IMR-90 (cell line): Measurements from ENCODE around the gene NEURL1. TPM values are rescaled to one million over a fixed set of nuclear protein-coding genes. Genes with fewer than 3 reads are reported as not detected.

Experiments
- ATAC-seq: fragments of 200-7000 bp; cut with Tn5 transposase; 2 replicates; pipeline ENCODE4 v1.9.1; 2020; ENCODE audit warnings: low read depth, mild to moderate bottlenecking, moderate library complexity
- BruUV-seq: library from RNA; stranded (reverse); fragments of 400-500 nt; replicated peaks from 2 replicates; lab custom pipeline; 2021; lab: Mats Ljungman, UMichigan
- CTCF ChIA-PET: fragments of 300-600 bp; formaldehyde crosslinking; extraction: SDS; loops from one replicate; lab custom pipeline; 2021; ENCODE audit warnings: antibody characterized with exemption; lab: Yijun Ruan, JAX
- POLR2A ChIA-PET: fragments of 300-600 bp; sonication (Branson Sonifier 250); formaldehyde crosslinking; loops from one replicate; lab custom pipeline; 2022; ENCODE audit warnings: antibody characterized with exemption; ENCODE audit not compliant: unreplicated experiment; lab: Charles Lee
- DNase-seq: peaks from one replicate; pipeline ENCODE4 v3.0.0; 2013
- H2AFZ ChIP-seq: replicated peaks from 2 replicates; pipeline ENCODE3; 2013; ENCODE audit warnings: low read length, mild to moderate bottlenecking; ENCODE audit not compliant: poor library complexity
- H2AK5ac ChIP-seq: 2 replicates; pipeline ENCODE4 v1.6.1; 2013; ENCODE audit warnings: low read depth, low read length, inconsistent platforms
- H2AK9ac ChIP-seq: replicated peaks from 2 replicates; pipeline ENCODE3; 2013; ENCODE audit warnings: mild to moderate bottlenecking, low read depth, low read length, moderate library complexity; ENCODE audit not compliant: poor library complexity
- H2BK120ac ChIP-seq: 2 replicates; pipeline ENCODE4 v1.6.1; 2013; ENCODE audit warnings: low read depth, low read length, inconsistent platforms
- H2BK15ac ChIP-seq: 3 replicates; pipeline ENCODE4 v1.6.1; 2013; ENCODE audit warnings: low read depth, low read length, inconsistent platforms
- H2BK20ac ChIP-seq: 2 replicates; pipeline ENCODE4 v1.6.1; 2013; ENCODE audit warnings: low read depth, mild to moderate bottlenecking, inconsistent platforms, low read length, moderate library complexity
- H2BK5ac ChIP-seq: 2 replicates; pipeline ENCODE4 v1.6.1; 2013; ENCODE audit warnings: mild to moderate bottlenecking, low read depth, low read length, inconsistent platforms; ENCODE audit not compliant: poor library complexity, severe bottlenecking
- H3K14ac ChIP-seq: replicated peaks from 2 replicates; pipeline ENCODE4 v1.6.1; 2013; ENCODE audit warnings: low read depth, low read length, inconsistent platforms
- H3K18ac ChIP-seq: 2 replicates; pipeline ENCODE4 v1.6.1; 2013; ENCODE audit warnings: low read depth, low read length, control low read depth
- H3K23ac ChIP-seq: 2 replicates; pipeline ENCODE4 v1.6.1; 2013; ENCODE audit warnings: low read depth, low read length, inconsistent platforms
- H3K27ac ChIP-seq: 2 replicates; pipeline ENCODE4 v1.5.1; 2013; ENCODE audit warnings: mild to moderate bottlenecking, control low read depth, low read length; ENCODE audit not compliant: insufficient read depth
- H3K27me3 ChIP-seq: 2 replicates; pipeline ENCODE4 v1.6.1; 2013; ENCODE audit warnings: low read length; ENCODE audit not compliant: control insufficient read depth, insufficient read depth
- H3K36me3 ChIP-seq: 2 replicates; pipeline ENCODE4 v1.6.1; 2013; ENCODE audit warnings: low read length, mixed read lengths; ENCODE audit not compliant: control insufficient read depth, insufficient read depth
- H3K4ac ChIP-seq: 2 replicates; pipeline ENCODE4 v1.6.1; 2013; ENCODE audit warnings: low read depth, low read length, inconsistent platforms
- H3K4me1 ChIP-seq: 2 replicates; pipeline ENCODE4 v1.6.1; 2013; ENCODE audit warnings: low read length, mixed read lengths; ENCODE audit not compliant: control insufficient read depth, insufficient read depth
- H3K4me2 ChIP-seq: 2 replicates; pipeline ENCODE4 v1.6.1; 2013; ENCODE audit warnings: low read depth, mild to moderate bottlenecking, control low read depth, low read length, moderate library complexity
- H3K4me3 ChIP-seq: 2 replicates; pipeline ENCODE4 v1.5.1; 2013; ENCODE audit warnings: low read depth, mild to moderate bottlenecking, control low read depth, low read length, moderate library complexity; ENCODE audit not compliant: insufficient read depth
- H3K56ac ChIP-seq: 2 replicates; pipeline ENCODE4 v1.6.1; 2013; ENCODE audit warnings: low read length, inconsistent platforms; ENCODE audit not compliant: insufficient read depth; ENCODE audit errors: extremely low read depth
- H3K79me1 ChIP-seq, 2 experiments: 2 replicates each; pipeline ENCODE4 v1.6.1; 2013; ENCODE audit warnings: low read length in 2 of 2, inconsistent platforms in 1 of 2, low read depth in 1 of 2
- H3K9ac ChIP-seq: 2 replicates; pipeline ENCODE4 v1.6.1; 2013; ENCODE audit warnings: low read depth, low read length, control low read depth
- H3K9me1 ChIP-seq: 2 replicates; pipeline ENCODE4 v1.6.1; 2013; ENCODE audit warnings: low read length, inconsistent platforms; ENCODE audit not compliant: insufficient read depth
- H3K9me3 ChIP-seq: 2 replicates; pipeline ENCODE4 v1.6.1; 2013; ENCODE audit warnings: low read length; ENCODE audit not compliant: control insufficient read depth, insufficient read depth
- H4K20me1 ChIP-seq: 2 replicates; pipeline ENCODE4 v1.6.1; 2013; ENCODE audit warnings: low read length, inconsistent platforms; ENCODE audit not compliant: insufficient read depth
- H4K5ac ChIP-seq: 2 replicates; pipeline ENCODE4 v1.6.1; 2013; ENCODE audit warnings: mild to moderate bottlenecking, low read depth, low read length, control low read depth
- H4K8ac ChIP-seq, 2 experiments: 2 replicates each; pipeline ENCODE4 v1.6.1; 2013; ENCODE audit warnings: low read depth in 2 of 2, low read length in 2 of 2, control low read depth in 1 of 2, inconsistent platforms in 1 of 2
- H4K91ac ChIP-seq: 2 replicates; pipeline ENCODE4 v1.6.1; 2013; ENCODE audit warnings: low read depth, low read length, inconsistent platforms; ENCODE audit not compliant: insufficient read depth
- BHLHE40 ChIP-seq: fragments of 150-350 bp; IDR thresholded peaks from 2 replicates; pipeline ENCODE4 v1.6.1; 2016; ENCODE audit warnings: mild to moderate bottlenecking, low read depth, low read length
- CHD1 ChIP-seq: IDR thresholded peaks from 2 replicates; pipeline ENCODE4 v1.6.1; 2012; ENCODE audit warnings: low read depth, low read length, improper control_type of control experiment
- CTCF ChIP-seq: conservative IDR thresholded peaks from 2 replicates; pipeline ENCODE4 v1.5.1; 2012; ENCODE audit warnings: mild to moderate bottlenecking, low read depth, low read length, improper control_type of control experiment
- ELK1 ChIP-seq: fragments of 150-350 bp; IDR thresholded peaks from 2 replicates; pipeline ENCODE4 v1.6.1; 2016; ENCODE audit warnings: low read depth, mild to moderate bottlenecking, low read length, moderate library complexity, borderline replicate concordance
- FOS ChIP-seq: fragments of 150-350 bp; IDR thresholded peaks from 2 replicates; pipeline ENCODE4 v1.6.1; 2016; ENCODE audit warnings: low read depth, low read length
- MAFK ChIP-seq: IDR thresholded peaks from 2 replicates; pipeline ENCODE4 v1.6.1; 2012; ENCODE audit warnings: low read depth, low read length, improper control_type of control experiment
- NFE2L2 ChIP-seq: fragments of 150-350 bp; IDR thresholded peaks from 2 replicates; pipeline ENCODE4 v1.6.1; 2016; ENCODE audit warnings: low read depth, mild to moderate bottlenecking, low read length
- POLR2A ChIP-seq: IDR thresholded peaks from 2 replicates; pipeline ENCODE4 v1.6.1; 2012; ENCODE audit warnings: mild to moderate bottlenecking, low read depth, low read length
- RCOR1 ChIP-seq: IDR thresholded peaks from 2 replicates; pipeline ENCODE4 v1.6.1; 2012; ENCODE audit warnings: mild to moderate bottlenecking, low read length, improper control_type of control experiment; ENCODE audit not compliant: insufficient replicate concordance
- RFX5 ChIP-seq: IDR thresholded peaks from 2 replicates; pipeline ENCODE4 v1.8.0; 2012; ENCODE audit warnings: low read depth, mild to moderate bottlenecking, low read length, moderate library complexity
- USF2 ChIP-seq: fragments of 150-350 bp; IDR thresholded peaks from 2 replicates; pipeline ENCODE4 v1.6.1; 2017; ENCODE audit warnings: mild to moderate bottlenecking, antibody characterized with exemption, low read length, low read depth
- WGBS, 2 experiments: methylation state at CpG; one replicate each; pipeline versions ENCODE4 v1.1.5 to v1.1.7; 2013; ENCODE audit warnings: missing lambda C conversion rate in 2 of 2; ENCODE audit not compliant: insufficient read length in 1 of 2; ENCODE audit errors: extremely low coverage in 2 of 2; 5-methylcytosine and 5-hydroxymethylcytosine counted together
- dilution Hi-C: fragments of 300-500 bp; cut with HindIII; formaldehyde crosslinking; loops from one replicate; pipeline ENCODE4 v1.14.3; 2018; ENCODE audit warnings: low sequenced_read_pairs; ENCODE audit not compliant: unreplicated experiment
- in situ Hi-C: fragments of 300-500 bp; cut with MboI; formaldehyde crosslinking; loops from 3 replicates; pipeline ENCODE4 v1.14.3; 2019; ENCODE audit warnings: low sequenced_read_pairs, inconsistent platforms, mixed read lengths
- intact Hi-C: fragments of 100-400 bp; cut with micrococcal nuclease; formaldehyde crosslinking; loops from 2 replicates; pipeline ENCODE4 v1.10.0; 2022
- polyA plus RNA-seq, 3 experiments: library from polyadenylated mRNA; depleted of rRNA; stranded (reverse); fragments of >200 nt; gene quantifications; 2 replicates each; pipeline ENCODE4 v1.2.3, GENCODE V29; 2012; ENCODE audit warnings: low replicate concordance in 1 of 3
- total RNA-seq: library from RNA; depleted of rRNA; stranded (reverse); fragments of >200 nt; gene quantifications from 2 replicates; pipeline ENCODE4 v1.2.3, GENCODE V29; 2012

The NEURL1 gene
- total and polyA plus RNA-seq, 2 of the 4 experiments (the other 2 are of a cell fraction) = 0.36 to 0.82 TPM

GRCh38 chr10:103487410-103487708 lies 6.1 kb upstream of the NEURL1 start:
- no peak overlapping the region for H3K23ac ChIP-seq
- H4K20me1 ChIP-seq = peaks cover 14% of the 10 kb centered on the region; the same call in 1 of the 2 replicates
- ChIA-PET CTCF (no interaction called here), POLR2A (no interaction called here)
- no peaks in the 10 kb centered on the region for H3K9me3 ChIP-seq
- intact Hi-C loops = loop anchor here (10.0 kb wide), 1 partner anchor 653 kb away; the partner anchor contains the start of gene CYP17A1
- no peak for DNase-seq
- no peak overlapping the region for H4K91ac ChIP-seq
- H3K9me1 ChIP-seq = peaks cover 8% of the 10 kb centered on the region; the same call in 1 of the 2 replicates
- H3K36me3 ChIP-seq = no peaks in the 10 kb centered on the region
- H3K27me3 ChIP-seq = peaks cover 24% of the 10 kb centered on the region
- no peak overlapping the region for H2AK9ac ChIP-seq
- H3K4me1 ChIP-seq = peaks cover 7% of the 10 kb centered on the region
- no peak overlapping the region for H2AFZ ChIP-seq
- H4K5ac ChIP-seq = no peak overlapping the region
- TF ChIP-seq RCOR1 (no peak), POLR2A (no peak), ELK1 (no peak), CTCF (no peak), CHD1 (no peak), NFE2L2 (no peak), USF2 (no peak), FOS (no peak), BHLHE40 (no peak), RFX5 (no peak), MAFK (no peak)
- no peak overlapping the region for H3K27ac ChIP-seq
- no CpG with 5 or more reads among the region's 2 CpGs for WGBS, 2 experiments
- no peak for ATAC-seq
- H3K9ac ChIP-seq = no peak overlapping the region
- no peak overlapping the region for H3K4me2 ChIP-seq
- H2BK15ac ChIP-seq = no peak overlapping the region
- no peak overlapping the region for H2AK5ac ChIP-seq
- H3K4ac ChIP-seq = no peak overlapping the region
- in situ Hi-C loops = loop anchor here (5.0 kb wide), 1 partner anchor 70 kb away; no protein-coding TSS in a partner anchor
- H2BK5ac ChIP-seq = no peak overlapping the region
- H3K79me1 ChIP-seq = no peaks in the 10 kb centered on the region
- no peak overlapping the region for H3K14ac ChIP-seq
- H2BK120ac ChIP-seq = no peak overlapping the region
- no peak overlapping the region for H3K4me3 ChIP-seq
- no peak overlapping the region for H2BK20ac ChIP-seq
- no peak overlapping the region for H4K8ac ChIP-seq
- no peak overlapping the region for H3K56ac ChIP-seq
- dilution Hi-C loops = no loop called here
- BruUV-seq = no TSS peak
- H3K18ac ChIP-seq = no peak overlapping the region
